ENCODE results near the gene MED26. TPM values are rescaled to one million over a fixed set of nuclear protein-coding genes. Genes with fewer than 3 reads are reported as not detected.
A peak's percentile ranks its signal among the peaks of the same experiment; 100 is the strongest.

Gene MED26
- total RNA-seq, 1 donor = 7.1 TPM

DNA sequence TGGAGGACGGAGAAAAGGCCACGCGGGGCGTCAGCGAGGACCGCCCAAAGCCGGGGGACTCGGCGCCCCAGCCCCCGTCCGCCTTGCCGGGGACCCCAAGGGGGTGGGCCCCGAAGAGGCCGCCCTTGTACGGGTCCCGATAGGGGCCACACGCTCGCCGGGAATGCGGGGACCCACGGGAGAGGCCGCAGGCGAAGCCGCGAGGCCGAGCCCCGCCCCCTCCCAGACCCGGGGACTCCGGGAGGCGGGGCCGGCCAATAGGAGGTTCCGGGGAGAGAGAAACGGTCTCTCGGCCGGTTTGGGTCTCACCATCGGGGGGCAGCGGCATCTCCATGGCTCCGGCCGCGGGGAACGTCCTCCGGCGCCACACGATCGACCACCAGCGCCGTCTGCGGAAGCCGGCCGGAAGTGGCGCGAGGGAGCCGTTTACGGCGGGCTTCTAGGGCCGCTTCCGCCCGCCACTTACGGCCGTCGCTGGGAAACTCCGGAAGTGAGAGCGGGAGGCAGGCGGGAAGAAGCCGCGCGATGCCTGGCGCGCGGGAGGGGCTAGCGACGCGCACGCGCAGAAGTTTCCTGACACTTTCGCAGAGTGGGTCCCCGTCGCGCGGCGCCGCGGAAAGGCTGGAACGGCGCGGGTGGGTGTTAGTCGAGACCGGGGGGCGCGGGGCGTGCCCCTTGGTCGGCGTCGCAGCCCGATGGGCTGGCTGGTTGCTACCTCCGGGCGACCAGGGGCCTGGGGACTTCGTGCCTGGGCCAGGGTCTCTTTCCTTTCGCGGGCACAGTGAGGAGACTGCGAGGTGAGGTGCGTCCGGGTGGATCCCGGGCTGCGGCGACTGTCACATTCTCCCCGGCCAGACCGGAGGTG, 85.7 kb downstream of the MED26 start, which contains the start of gene CHERP:
CHERP (minus strand) TSS at position 393 of the 865 bp plus-strand sequence; CDS start at position 334, 59 bp downstream.
- H3K4me3 ChIP-seq (ENCODE audit: low read depth, low read length) = peak within 1 kb of the TSS; percentile 93
- TF ChIP-seq, protein P1, sequence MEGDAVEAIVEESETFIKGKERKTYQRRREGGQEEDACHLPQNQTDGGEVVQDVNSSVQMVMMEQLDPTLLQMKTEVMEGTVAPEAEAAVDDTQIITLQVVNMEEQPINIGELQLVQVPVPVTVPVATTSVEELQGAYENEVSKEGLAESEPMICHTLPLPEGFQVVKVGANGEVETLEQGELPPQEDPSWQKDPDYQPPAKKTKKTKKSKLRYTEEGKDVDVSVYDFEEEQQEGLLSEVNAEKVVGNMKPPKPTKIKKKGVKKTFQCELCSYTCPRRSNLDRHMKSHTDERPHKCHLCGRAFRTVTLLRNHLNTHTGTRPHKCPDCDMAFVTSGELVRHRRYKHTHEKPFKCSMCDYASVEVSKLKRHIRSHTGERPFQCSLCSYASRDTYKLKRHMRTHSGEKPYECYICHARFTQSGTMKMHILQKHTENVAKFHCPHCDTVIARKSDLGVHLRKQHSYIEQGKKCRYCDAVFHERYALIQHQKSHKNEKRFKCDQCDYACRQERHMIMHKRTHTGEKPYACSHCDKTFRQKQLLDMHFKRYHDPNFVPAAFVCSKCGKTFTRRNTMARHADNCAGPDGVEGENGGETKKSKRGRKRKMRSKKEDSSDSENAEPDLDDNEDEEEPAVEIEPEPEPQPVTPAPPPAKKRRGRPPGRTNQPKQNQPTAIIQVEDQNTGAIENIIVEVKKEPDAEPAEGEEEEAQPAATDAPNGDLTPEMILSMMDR (IDR thresholded peaks at IDR 0.05; ENCODE audit: insufficient read depth, low read length) = no peak
- peak; percentile 88 for DNase-seq (ENCODE audit: low read depth)

DNA sequence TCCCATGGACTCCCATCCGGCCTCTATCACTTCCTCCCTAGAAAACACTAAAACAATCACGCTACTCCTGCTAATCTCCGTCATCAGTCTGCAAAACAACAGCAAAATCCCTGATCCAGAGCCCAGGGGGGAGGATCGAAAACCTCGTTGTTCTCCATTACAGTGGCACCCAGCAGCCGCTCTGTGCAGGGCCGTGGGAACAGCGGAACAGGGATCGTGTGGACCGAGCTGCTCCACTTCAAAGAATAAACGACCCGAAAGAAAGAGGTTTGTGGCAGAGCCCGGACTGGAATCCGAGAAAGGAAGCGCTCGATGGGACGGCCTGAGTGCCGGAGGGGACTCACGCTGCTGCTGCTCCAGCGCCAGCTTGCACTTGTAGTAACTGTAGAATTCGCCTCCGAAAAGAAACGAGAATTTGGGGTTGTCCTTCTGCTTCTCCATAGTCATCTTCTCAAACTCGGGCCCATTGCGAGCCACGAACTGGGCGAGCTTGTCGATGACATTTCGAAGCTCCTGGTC, 86.4 kb downstream of the MED26 start:
- TF ChIP-seq, protein P1 (IDR thresholded peaks at IDR 0.05; ENCODE audit: insufficient read depth, low read length) = no peak
- peak overlapping the region; percentile 93 for H3K4me3 ChIP-seq (ENCODE audit: low read depth, low read length)
- no peak for DNase-seq (ENCODE audit: low read depth)

DNA sequence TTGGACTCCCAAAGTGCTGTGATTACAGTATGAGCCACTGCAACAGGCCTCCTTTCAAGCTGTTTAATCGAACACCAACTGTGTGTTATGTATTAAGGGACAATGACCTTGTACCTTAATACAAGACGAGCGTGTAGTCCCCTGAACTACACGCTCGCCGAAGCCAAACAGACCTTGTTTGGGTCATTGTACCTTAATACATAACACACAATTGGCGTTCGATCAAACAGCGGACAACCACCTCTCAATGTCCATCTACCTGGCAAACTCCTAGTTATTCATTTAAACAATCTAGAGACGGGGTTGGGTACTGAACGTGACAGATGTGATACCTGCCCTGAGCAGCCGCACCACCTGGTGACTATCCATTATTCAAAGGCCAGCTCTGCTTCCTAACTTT, 87.1 kb downstream of the MED26 start:
- TF ChIP-seq, protein P1 (IDR thresholded peaks at IDR 0.05; ENCODE audit: insufficient read depth, low read length) = no peak
- DNase-seq (ENCODE audit: low read depth) = no peak

DNA sequence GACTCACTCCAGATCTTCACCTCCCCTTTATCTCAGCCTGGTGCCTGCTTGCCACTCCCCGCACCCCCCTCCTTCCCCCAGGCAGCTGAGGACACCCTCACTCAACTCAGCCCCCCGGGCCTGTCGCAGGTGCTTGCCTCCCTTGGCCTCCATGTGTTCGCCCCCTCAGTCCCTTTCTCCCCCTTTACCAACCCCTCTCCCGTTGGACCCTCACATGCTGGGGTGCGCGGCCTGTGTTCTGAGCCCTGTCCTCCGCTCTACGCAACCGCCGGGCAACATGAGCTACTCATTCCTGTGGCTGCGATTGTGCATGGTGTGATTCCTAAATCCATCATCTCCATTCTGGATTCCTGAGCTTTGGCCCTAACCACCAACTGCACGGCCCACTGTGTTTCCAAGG, 90.9 kb downstream of the MED26 start:
- no peak for DNase-seq (ENCODE audit: low read depth)
- H3K4me3 ChIP-seq (ENCODE audit: low read depth, low read length) = no peak overlapping the region
- TF ChIP-seq, protein P1 (IDR thresholded peaks at IDR 0.05; ENCODE audit: insufficient read depth, low read length) = no peak

More for the DNA sequence above, 87.1 kb downstream of the MED26 start:
- H3K4me3 ChIP-seq (ENCODE audit: low read depth, low read length) = peak overlapping the region; percentile 93

DNA sequence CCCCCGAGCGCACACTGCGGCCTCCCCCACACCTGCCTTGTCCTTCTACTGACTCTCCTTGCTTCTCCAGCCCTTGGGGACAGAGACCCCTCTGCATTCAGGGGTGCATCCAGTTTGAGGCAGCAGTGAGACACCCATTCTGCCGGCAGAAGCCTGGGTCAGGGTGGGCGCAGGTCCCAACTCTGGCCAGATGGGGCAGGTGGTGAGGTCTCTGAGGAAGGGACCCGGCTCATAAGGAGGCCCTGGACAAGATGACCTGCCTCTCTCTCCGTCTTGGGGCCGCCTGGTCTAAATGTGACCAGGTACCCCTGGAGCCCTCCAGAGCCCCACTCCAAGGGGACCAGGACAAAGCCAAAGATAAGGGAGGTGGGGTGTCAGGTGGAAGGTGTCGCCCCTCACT, 91.9 kb downstream of the MED26 start:
- TF ChIP-seq, protein P1 (IDR thresholded peaks at IDR 0.05; ENCODE audit: insufficient read depth, low read length) = no peak
- no peak for DNase-seq (ENCODE audit: low read depth)

DNA sequence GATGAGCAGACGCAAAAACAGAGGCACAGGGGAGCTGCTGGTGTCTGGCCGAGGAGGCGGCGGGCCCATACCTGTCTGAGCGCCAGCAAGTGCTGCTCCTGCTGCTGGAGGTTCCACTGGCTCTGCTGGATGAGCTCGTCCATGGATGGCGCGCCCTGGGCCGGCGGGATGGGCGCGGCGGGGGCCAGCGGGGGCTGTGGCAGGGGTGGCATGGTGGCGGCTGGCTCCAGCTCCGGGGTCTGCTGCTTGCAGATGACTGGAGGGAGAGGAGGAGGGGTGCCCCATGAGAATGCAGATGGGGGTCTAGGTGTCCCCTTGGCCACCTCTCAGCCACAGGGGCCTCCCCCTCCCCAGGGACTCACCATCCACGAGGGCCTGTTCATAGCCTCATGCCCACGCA, 92.6 kb downstream of the MED26 start:
- no peak for DNase-seq (ENCODE audit: low read depth)
- TF ChIP-seq, protein P1 (IDR thresholded peaks at IDR 0.05; ENCODE audit: insufficient read depth, low read length) = no peak
- no peak overlapping the region for H3K4me3 ChIP-seq (ENCODE audit: low read depth, low read length)

More for the DNA sequence above, 91.9 kb downstream of the MED26 start:
- no peak overlapping the region for H3K4me3 ChIP-seq (ENCODE audit: low read depth, low read length)
